ENCODE results near the gene SEC24D.

DNA sequence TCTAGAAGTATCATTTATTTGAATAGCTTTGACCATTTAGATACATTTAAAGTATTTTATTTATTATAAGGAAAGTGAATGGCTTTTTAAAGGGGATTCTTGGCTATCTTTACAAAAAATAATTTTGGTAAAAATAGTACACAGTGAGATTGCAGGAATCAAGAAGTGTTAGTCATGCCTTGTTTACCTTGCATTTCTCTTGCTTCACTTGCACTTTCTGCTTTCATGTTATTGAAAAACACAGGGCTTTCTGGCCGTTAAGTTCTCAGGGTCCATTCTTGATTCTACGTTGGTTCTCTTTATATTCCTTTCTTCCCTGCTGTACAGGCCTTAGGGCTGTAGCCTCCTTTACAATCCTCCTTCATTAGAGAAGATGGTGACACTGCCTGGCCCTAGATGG is 21.8 kb upstream of the SEC24D start:
- TF ChIP-seq, protein P1, sequence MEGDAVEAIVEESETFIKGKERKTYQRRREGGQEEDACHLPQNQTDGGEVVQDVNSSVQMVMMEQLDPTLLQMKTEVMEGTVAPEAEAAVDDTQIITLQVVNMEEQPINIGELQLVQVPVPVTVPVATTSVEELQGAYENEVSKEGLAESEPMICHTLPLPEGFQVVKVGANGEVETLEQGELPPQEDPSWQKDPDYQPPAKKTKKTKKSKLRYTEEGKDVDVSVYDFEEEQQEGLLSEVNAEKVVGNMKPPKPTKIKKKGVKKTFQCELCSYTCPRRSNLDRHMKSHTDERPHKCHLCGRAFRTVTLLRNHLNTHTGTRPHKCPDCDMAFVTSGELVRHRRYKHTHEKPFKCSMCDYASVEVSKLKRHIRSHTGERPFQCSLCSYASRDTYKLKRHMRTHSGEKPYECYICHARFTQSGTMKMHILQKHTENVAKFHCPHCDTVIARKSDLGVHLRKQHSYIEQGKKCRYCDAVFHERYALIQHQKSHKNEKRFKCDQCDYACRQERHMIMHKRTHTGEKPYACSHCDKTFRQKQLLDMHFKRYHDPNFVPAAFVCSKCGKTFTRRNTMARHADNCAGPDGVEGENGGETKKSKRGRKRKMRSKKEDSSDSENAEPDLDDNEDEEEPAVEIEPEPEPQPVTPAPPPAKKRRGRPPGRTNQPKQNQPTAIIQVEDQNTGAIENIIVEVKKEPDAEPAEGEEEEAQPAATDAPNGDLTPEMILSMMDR (conservative IDR thresholded peaks at IDR 0.05; ENCODE audit: low read depth, low read length), result no peak
- no peak for TF ChIP-seq EZH2 (IDR thresholded peaks at IDR 0.05; ENCODE audit: borderline replicate concordance, low read depth, low read length, poor library complexity, severe bottlenecking)

Measured in A673 (cell line).